SJSA1 (cell line): Measurements from ENCODE around the gene FHIT. TPM values are rescaled to one million over a fixed set of nuclear protein-coding genes. Genes with fewer than 3 reads are reported as not detected.

Source experiments
- DNase-seq, 2 experiments: peaks; one replicate each; pipeline ENCODE4 v3.0.0-alpha.2; 2015 to 2020; ENCODE audit warnings: low spot score in 2 of 2, low read depth in 1 of 2
- H3K27ac ChIP-seq: fragments of 250-450 bp; sonication (Bioruptor Pico); 2 replicates; pipeline ENCODE4 v1.5.1; 2020; ENCODE audit warnings: mild to moderate bottlenecking, moderate library complexity
- H3K27me3 ChIP-seq: fragments of 250-450 bp; sonication (Bioruptor Pico); replicated peaks from 2 replicates; pipeline ENCODE4 v1.5.1; 2020; ENCODE audit warnings: mild to moderate bottlenecking, moderate library complexity
- H3K36me3 ChIP-seq: fragments of 250-450 bp; sonication (Bioruptor Pico); 2 replicates; pipeline ENCODE4 v1.5.1; 2020; ENCODE audit warnings: mild to moderate bottlenecking
- H3K4me1 ChIP-seq: fragments of 250-450 bp; sonication (Bioruptor Pico); replicated peaks from 2 replicates; pipeline ENCODE4 v1.6.1; 2021; ENCODE audit warnings: mild to moderate bottlenecking
- H3K4me3 ChIP-seq: fragments of 250-450 bp; sonication (Bioruptor Pico); 2 replicates; pipeline ENCODE4 v1.5.1; 2020; ENCODE audit warnings: mild to moderate bottlenecking
- H3K9me3 ChIP-seq: fragments of 250-450 bp; sonication (Bioruptor Pico); replicated peaks from 2 replicates; pipeline ENCODE4 v1.5.1; 2020; ENCODE audit warnings: mild to moderate bottlenecking
- total RNA-seq: library from RNA; depleted of rRNA; stranded (reverse); fragments of >200 nt; shearing (Covaris generic); gene quantifications from 2 replicates; pipeline ENCODE4 v1.2.3, GENCODE V29; 2014

FHIT gene
- total RNA-seq, 1 experiment from 2014 or later = not detected

DNA sequence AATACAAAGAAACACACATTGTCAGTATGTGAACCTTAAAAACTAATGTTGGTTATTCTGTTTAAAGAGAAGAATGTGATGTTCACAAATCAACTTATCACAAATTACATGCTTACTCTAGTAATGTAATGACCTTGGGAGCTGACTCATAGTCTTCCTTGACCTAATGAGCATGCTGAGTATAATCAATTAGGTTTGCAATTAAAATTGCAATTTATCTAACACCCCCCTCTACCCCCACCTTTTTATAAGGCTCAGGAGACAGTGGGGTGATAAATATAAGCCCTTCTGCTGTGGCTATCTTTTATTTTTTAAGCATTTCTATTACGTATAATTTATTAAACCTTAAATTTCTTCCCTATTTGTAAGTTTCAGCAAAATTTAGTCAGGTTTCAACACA is 1253.7 kb downstream of the FHIT start:
- Histone ChIP-seq H3K27me3 (0 out of 2 replicates have a peak, but pooled peaks cover 3% of the 10 kb centered on the region), H3K4me1 (no peaks in the 10 kb centered on the region), H3K27ac (no peak overlapping the region), H3K9me3 (no peaks in the 10 kb centered on the region), H3K4me3 (no peak overlapping the region), H3K36me3 (no peaks in the 10 kb centered on the region)
- DNase-seq = no peak

- no peak overlapping the region for H3K4me3 ChIP-seq
- 0 out of 2 replicates have a peak, but pooled peaks cover 3% of the 10 kb centered on the region for H3K27me3 ChIP-seq
- no peaks in the 10 kb centered on the region for H3K9me3 ChIP-seq
- H3K36me3 ChIP-seq = no peaks in the 10 kb centered on the region
- no peaks in the 10 kb centered on the region for H3K4me1 ChIP-seq
- DNase-seq = no peak
- H3K27ac ChIP-seq = no peak overlapping the region
Observed at GRCh38 chr3:59996056-59996455, 1255.2 kb downstream of the FHIT start.

- H3K36me3 ChIP-seq = no peaks in the 10 kb centered on the region
- no peaks in the 10 kb centered on the region for H3K4me1 ChIP-seq
- H3K9me3 ChIP-seq = no peaks in the 10 kb centered on the region
- no peak for DNase-seq
- H3K4me3 ChIP-seq = no peak overlapping the region
- H3K27ac ChIP-seq = no peak overlapping the region
- 0 out of 2 replicates have a peak, but pooled peaks cover 3% of the 10 kb centered on the region for H3K27me3 ChIP-seq
Observed at GRCh38 chr3:59995563-59995962, 1255.7 kb downstream of the FHIT start.

DNA sequence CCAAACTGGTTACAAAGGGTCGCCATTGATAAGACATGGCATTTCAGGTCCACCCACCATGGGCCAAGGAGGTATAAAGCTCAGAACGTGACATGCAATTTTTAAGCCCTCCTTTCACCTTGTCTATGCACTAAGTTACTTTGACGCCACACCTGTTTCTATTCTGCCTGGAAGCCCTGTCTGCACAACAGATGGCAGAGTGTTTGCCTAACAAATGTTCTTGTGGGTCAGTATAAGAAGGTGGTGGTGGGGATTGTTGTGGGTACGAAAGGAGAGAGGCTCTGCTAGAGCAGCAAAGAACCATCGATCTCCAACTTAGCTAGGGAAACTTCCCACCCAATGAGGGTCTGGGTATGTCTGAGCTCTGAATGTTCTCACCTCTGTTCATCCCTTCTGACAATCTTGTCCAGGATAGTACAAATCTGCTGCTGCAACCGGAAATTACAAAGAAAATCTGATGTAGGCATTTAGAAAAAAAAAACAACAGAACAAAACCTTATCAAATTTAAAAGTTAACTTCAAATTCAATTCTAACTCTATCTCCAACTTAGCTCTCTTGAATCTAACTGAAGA is 1256.4 kb downstream of the FHIT start:
- DNase-seq = no peak
- H3K9me3 ChIP-seq = no peaks in the 10 kb centered on the region
- no peak overlapping the region for H3K27ac ChIP-seq
- H3K36me3 ChIP-seq = no peaks in the 10 kb centered on the region
- H3K27me3 ChIP-seq = 0 out of 2 replicates have a peak, but pooled peaks cover 3% of the 10 kb centered on the region
- H3K4me3 ChIP-seq = no peak overlapping the region
- H3K4me1 ChIP-seq = no peaks in the 10 kb centered on the region

DNA sequence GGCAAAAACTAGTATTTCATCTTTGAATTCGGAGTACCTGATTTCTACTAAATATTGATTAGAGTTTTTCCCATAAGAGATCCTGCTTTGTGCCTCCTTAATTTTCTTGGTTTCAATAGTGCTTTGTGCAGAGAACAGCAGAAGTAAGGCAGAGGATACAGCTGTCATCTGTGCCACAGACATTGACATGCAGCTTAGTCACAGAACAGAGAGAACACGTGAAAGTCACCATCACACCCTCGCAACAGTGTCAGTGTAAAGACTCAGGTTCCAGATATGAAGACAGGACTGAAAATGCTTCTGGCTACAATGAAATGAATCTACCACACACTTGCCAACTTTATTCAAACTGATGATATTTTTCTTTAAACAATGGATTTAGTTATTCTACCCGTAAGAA is 1258.7 kb downstream of the FHIT start:
- DNase-seq = no peak
- H3K27me3 ChIP-seq = 0 out of 2 replicates have a peak, but pooled peaks cover 3% of the 10 kb centered on the region
- H3K4me3 ChIP-seq = no peak overlapping the region
- H3K9me3 ChIP-seq = no peaks in the 10 kb centered on the region
- no peaks in the 10 kb centered on the region for H3K36me3 ChIP-seq
- H3K27ac ChIP-seq = no peak overlapping the region
- H3K4me1 ChIP-seq = no peaks in the 10 kb centered on the region

GRCh38 chr3:59990915-59991314 is 1260.3 kb downstream of the FHIT start:
- Histone ChIP-seq H3K4me3 (no peak overlapping the region), H3K9me3 (no peaks in the 10 kb centered on the region), H3K4me1 (no peaks in the 10 kb centered on the region), H3K36me3 (no peaks in the 10 kb centered on the region), H3K27me3 (no peaks in the 10 kb centered on the region), H3K27ac (no peak overlapping the region)
- no peak for DNase-seq

- Histone ChIP-seq H3K4me1 (no peaks in the 10 kb centered on the region), H3K27ac (no peak overlapping the region), H3K9me3 (no peaks in the 10 kb centered on the region), H3K27me3 (no peaks in the 10 kb centered on the region), H3K4me3 (no peak overlapping the region), H3K36me3 (no peaks in the 10 kb centered on the region)
- DNase-seq = no peak
Observed at GRCh38 chr3:59982510-59982909, 1268.7 kb downstream of the FHIT start.

GRCh38 chr3:59981377-59981776 is 1269.9 kb downstream of the FHIT start:
- no peaks in the 10 kb centered on the region for H3K9me3 ChIP-seq
- no peak for DNase-seq
- H3K36me3 ChIP-seq = no peaks in the 10 kb centered on the region
- H3K4me3 ChIP-seq = no peak overlapping the region
- H3K27ac ChIP-seq = no peak overlapping the region
- H3K27me3 ChIP-seq = no peaks in the 10 kb centered on the region
- H3K4me1 ChIP-seq = no peaks in the 10 kb centered on the region

- Histone ChIP-seq H3K4me3 (no peak overlapping the region), H3K36me3 (no peaks in the 10 kb centered on the region), H3K27ac (no peak overlapping the region), H3K27me3 (no peaks in the 10 kb centered on the region), H3K9me3 (no peaks in the 10 kb centered on the region), H3K4me1 (no peaks in the 10 kb centered on the region)
- DNase-seq = no peak
Observed at GRCh38 chr3:59980576-59980975, 1270.7 kb downstream of the FHIT start.

DNA sequence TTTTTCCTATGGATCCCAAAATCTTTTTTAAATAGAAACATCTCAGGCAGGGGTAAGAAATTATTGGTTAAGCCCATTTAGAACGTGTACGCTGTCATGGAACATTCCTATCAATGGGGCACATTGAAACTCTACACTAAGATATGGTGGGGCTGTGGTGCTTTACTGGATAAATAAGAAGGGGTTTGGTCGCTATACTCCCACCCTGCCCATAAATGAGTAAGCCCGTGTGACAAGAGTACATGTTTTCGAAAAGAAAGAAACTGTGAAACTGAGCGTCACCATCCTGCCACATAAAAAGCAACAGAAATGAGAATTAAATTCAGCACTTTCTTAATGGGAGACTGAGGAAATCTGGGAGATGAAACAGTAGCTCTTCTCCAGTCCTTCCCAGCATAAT is 1271.7 kb downstream of the FHIT start:
- Histone ChIP-seq H3K4me1 (no peaks in the 10 kb centered on the region), H3K27me3 (no peaks in the 10 kb centered on the region), H3K27ac (no peak overlapping the region), H3K36me3 (no peaks in the 10 kb centered on the region), H3K4me3 (no peak overlapping the region), H3K9me3 (no peaks in the 10 kb centered on the region)
- no peak for DNase-seq

DNA sequence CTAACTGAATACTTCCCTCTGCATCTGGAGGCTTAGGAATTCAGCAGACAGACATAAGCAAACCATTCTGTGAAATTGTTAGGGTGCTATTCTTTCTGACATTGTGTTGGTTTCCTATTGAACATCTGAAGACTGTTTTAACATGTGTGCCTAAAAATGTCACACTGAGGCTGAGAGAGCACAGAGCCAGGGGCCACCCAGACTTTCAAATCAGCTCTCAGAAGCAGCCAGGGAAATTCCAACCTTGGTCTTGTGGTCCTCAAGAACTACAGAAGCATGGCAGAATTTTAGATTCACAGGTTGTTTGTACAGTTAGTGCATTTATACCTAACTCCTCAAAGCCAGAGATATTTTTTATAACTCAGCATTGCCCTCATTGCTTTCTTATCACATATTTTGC is 1272.3 kb downstream of the FHIT start:
- Histone ChIP-seq H3K27ac (no peak overlapping the region), H3K4me1 (no peaks in the 10 kb centered on the region), H3K9me3 (no peaks in the 10 kb centered on the region), H3K27me3 (no peaks in the 10 kb centered on the region), H3K4me3 (no peak overlapping the region), H3K36me3 (no peaks in the 10 kb centered on the region)
- DNase-seq = no peak

- Histone ChIP-seq H3K9me3 (no peaks in the 10 kb centered on the region), H3K27ac (no peak overlapping the region), H3K27me3 (no peaks in the 10 kb centered on the region), H3K36me3 (no peaks in the 10 kb centered on the region), H3K4me3 (no peak overlapping the region), H3K4me1 (no peaks in the 10 kb centered on the region)
- DNase-seq = no peak
Observed at GRCh38 chr3:59970796-59971195, 1280.5 kb downstream of the FHIT start.

GRCh38 chr3:59970376-59970775 is 1280.9 kb downstream of the FHIT start:
- H3K36me3 ChIP-seq = no peaks in the 10 kb centered on the region

GRCh38 chr3:59968513-59969045 is 1282.7 kb downstream of the FHIT start:
- DNase-seq = no peak
- no peaks in the 10 kb centered on the region for H3K27me3 ChIP-seq

More at GRCh38 chr3:59970376-59970775, 1280.9 kb downstream of the FHIT start:
- H3K4me3 ChIP-seq = no peak overlapping the region
- no peaks in the 10 kb centered on the region for H3K4me1 ChIP-seq
- no peak overlapping the region for H3K27ac ChIP-seq
- H3K27me3 ChIP-seq = no peaks in the 10 kb centered on the region
- H3K9me3 ChIP-seq = no peaks in the 10 kb centered on the region
- no peak for DNase-seq

DNA sequence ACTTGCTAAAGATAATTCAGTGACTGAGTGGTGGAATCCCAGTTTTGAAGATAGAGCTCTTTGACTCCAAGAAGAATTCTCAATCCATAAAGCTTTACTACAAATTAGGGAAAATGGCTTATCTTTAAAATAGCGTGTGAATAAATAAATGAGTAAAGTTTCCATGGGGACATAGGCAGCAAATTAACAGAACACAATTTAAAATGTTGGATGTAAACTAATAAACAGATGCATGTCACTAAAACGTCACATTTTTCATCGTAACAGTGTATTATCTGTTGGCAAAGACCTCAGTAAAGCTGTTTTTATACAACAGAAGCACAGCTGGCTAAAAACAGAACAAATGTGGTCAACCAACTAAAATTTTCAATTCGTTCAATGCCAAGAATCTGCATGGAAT is 1287.6 kb downstream of the FHIT start:
- H3K4me1 ChIP-seq = no peaks in the 10 kb centered on the region
- no peak for DNase-seq
- H3K27me3 ChIP-seq = no peaks in the 10 kb centered on the region
- no peak overlapping the region for H3K27ac ChIP-seq
- H3K36me3 ChIP-seq = no peaks in the 10 kb centered on the region
- H3K9me3 ChIP-seq = no peaks in the 10 kb centered on the region
- H3K4me3 ChIP-seq = no peak overlapping the region

More at GRCh38 chr3:59968513-59969045, 1282.7 kb downstream of the FHIT start:
- Histone ChIP-seq H3K4me3 (no peak overlapping the region), H3K27ac (no peak overlapping the region), H3K36me3 (no peaks in the 10 kb centered on the region), H3K4me1 (no peaks in the 10 kb centered on the region), H3K9me3 (no peaks in the 10 kb centered on the region)
